Stimulated activated CD4-positive, alpha-beta T cell treated with anti-CD3 and anti-CD28 coated beads, TNF-alpha, amount 100 ng/mL, for 48 hours (primary cell): ENCODE results near the gene MAN2A2.
"Not testable (repeated sequence)": the region's sequence is repeated elsewhere in the genome, so short reads cannot be mapped to it uniquely, and the experiment has no call there.

Experiments used
- DNase-seq, 3 donors: peaks; one replicate each; pipeline ENCODE4 v3.0.0-alpha.2; 2020; ENCODE audit warnings: low read depth in 3 of 3

MAN2A2 gene

DNA sequence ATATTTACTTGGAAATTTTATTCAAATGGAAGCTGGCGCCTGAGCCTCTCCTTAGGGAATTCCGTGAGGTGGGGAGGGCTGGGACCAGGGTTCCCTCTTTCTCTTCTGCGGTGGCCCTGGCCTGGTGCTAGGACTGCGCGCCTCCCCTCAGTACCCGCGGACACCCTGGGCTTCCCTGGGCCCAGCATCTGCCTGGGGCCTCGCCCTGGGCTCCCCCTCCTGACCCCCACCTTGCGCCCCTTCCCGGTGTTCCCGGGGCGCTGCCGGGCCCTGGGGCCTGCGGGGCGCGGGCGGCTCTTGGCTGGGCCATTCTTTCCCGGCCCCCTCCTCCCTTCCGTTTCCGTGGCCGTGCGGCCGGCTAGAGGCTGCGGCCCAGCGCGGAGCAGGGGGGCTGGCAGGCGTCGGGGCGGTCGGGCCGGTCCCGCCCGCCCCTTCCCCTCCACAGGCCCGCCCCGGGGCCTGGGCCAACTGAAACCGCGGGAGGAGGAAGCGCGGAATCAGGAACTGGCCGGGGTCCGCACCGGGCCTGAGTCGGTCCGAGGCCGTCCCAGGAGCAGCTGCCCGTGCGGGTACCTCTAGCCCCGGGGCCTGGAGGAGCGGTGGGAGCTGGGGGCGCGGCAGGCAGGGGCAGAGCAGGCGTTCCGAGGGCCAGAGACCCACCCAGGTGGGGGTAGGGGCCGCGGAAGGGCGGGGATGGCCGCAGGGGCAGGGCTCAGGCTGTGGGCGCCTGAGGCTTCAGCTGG, 19.0 kb upstream of the MAN2A2 start, which contains the start of gene FES:
FES (plus strand) TSS at position 529 of the 743 bp plus-strand sequence. CDS start 542 bp downstream, outside the sequence.
- DNase-seq = no peak

DNA sequence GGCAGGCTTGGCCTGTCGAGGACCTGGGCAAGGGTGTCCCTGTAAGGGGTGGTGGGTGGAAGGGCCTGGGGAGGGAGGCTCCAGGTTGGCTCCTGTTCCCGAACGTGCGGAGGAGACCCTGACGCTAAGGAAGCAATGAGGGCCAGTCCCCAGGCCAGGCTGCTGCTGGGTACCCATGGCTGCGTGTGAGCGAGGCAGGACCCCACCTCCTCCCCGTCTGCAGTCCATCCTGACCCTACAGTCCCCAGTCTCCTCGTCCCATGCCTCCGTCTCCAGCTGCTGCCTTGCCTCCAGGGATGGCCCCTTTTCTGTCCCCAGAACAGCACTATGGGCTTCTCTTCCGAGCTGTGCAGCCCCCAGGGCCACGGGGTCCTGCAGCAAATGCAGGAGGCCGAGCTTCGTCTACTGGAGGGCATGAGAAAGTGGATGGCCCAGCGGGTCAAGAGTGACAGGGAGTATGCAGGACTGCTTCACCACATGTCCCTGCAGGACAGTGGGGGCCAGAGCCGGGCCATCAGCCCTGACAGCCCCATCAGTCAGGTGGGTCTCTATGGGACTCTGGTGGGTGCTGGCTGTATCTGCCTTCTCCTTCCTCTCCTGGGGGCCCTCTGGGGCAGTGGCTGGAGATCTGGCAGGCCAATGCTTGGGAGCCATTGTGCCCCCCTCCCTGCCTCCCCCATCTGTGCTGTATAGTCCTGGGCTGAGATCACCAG, 18.2 kb upstream of the MAN2A2 start:
- DNase-seq = no peak

DNA sequence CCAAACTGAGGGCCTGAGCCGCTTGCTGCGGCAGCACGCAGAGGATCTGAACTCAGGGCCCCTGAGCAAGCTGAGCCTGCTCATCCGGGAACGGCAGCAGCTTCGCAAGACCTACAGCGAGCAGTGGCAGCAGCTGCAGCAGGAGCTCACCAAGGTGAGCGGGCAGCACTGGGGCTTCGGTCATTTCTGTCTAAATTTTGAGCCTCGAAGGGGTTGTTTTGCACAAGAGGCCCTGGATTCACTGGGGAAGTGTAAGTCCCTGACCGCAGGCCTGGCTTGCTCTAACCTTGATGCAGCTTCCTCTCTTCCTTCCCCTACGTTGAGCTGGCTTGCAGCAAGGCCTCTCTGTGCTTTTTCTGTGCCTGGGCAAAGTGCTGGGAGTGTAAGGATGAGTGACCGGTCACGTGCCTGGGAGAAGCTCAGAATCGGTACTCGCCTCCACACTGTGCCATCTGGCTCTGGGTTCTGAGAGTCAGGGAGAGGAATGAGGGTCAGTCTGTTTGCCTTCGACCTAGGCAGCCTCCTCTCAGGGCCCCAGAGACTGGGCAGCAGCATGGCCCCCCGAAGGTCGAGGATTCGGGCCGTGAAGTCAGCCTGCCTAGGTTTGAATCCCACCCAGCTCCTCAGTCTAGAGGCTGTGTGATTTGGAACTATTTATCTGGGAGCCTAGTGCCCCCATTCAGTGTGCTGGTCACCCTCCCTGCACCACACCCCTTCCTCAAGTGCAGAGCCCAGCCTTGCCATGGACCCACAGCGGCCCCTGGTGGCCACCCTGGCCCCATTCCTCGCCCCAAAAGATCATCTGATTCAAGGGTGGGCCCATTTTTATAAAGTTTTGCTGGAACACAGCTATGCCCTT, 17.4 kb upstream of the MAN2A2 start:
- DNase-seq = peak; percentile 56 to 79 (median 68)

DNA sequence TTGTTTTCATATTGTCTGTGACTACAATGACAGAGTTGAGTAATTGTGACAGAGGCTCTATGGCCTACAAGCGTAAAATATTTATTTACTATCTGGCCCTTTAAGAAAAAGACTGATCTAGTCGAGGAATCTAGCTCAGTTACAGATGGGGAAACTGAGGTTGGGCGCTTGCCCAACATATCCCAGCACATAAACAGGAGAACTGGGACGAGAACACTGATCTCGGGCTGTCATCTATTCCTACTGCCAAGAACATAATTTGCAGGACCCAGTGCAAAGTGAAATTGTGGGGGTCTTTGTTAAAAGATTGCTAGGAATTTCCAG, 16.8 kb upstream of the MAN2A2 start:
- DNase-seq = no peak

DNA sequence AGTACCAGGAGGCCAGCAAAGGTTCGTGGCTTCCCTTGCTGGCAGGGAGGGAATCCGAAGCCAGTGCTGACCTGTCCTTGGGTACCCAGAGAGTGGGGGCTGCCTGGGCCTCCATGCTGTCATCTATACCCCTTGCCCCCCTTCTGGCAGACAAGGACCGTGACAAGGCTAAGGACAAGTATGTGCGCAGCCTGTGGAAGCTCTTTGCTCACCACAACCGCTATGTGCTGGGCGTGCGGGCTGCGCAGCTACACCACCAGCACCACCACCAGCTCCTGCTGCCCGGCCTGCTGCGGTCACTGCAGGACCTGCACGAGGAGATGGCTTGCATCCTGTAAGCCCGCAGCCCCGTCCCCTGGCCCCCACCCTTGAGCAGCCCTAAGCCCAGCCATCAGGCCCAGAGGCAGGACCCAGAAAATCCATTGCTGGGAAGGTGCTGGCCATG, 16.0 kb upstream of the MAN2A2 start:
- DNase-seq = no peak

DNA sequence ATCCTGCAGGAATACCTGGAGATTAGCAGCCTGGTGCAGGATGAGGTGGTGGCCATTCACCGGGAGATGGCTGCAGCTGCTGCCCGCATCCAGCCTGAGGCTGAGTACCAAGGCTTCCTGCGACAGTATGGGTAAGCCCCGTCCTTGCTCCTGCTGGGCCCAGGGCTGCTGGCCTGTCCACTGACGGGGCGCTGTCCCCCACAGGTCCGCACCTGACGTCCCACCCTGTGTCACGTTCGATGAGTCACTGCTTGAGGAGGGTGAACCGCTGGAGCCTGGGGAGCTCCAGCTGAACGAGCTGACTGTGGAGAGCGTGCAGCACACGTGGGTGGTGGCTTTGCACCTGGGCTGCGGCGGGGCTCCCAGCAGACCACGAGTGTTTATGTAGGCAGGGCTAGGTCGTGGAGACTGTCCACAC, 13.8 kb upstream of the MAN2A2 start:
- no peak for DNase-seq

DNA sequence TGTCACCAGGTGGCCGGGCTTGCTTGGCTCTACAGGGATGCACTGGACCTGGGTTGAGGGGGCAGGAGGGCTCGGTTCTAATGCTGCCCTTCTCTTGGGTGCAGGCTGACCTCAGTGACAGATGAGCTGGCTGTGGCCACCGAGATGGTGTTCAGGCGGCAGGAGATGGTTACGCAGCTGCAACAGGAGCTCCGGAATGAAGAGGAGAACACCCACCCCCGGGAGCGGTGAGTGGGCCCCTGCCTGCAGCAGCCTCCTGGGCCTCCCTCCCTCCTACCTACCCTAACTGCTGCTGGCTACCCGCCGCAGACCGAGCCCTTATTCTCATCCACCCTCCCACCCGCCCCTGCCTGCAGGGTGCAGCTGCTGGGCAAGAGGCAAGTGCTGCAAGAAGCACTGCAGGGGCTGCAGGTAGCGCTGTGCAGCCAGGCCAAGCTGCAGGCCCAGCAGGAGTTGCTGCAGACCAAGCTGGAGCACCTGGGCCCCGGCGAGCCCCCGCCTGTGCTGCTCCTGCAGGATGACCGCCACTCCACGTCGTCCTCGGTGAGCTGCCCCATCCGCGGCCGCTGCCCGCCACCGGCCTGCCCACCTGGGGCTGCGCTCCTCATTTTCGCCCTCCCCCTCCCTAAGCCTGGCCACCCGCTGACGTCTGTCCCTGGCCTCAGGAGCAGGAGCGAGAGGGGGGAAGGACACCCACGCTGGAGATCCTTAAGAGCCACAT, 13.2 kb upstream of the MAN2A2 start:
- no peak for DNase-seq

DNA sequence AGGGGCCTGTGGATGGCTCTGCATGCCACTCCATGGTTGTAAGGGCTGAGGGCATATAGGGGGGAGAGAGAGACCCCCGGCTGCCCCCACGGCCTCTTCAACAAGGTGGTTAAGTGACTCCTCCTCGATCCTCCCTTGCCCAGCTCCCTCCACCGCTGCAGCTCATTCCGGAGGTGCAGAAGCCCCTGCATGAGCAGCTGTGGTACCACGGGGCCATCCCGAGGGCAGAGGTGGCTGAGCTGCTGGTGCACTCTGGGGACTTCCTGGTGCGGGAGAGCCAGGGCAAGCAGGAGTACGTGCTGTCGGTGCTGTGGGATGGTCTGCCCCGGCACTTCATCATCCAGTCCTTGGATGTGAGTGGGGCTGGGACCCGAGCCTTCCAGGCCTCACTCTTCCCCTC, 12.3 kb upstream of the MAN2A2 start:
- DNase-seq = no peak

DNA sequence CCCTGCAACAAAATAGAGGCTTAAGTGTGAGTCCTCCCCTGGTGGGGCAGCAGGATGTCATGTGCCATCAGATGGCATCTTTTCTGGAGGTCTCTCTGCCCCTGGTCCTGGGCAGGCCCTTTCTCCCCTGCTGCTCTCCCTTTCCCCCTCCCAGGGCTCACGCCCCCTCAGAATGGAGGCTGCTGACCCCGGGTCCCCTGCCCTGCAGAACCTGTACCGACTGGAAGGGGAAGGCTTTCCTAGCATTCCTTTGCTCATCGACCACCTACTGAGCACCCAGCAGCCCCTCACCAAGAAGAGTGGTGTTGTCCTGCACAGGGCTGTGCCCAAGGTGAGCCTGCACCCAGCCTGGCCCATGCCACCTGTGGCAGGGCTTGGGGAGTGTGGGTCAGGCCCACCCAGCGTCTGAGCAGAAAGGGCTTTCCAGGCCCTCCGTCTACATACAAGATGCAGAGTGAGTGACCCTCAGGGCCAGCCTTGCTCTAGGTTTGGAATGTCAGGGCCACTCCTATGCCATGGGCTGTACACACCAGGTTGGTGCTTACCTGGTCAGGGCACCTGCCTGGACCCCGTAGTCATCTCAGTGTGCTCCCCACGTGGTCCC, 11.7 kb upstream of the MAN2A2 start:
- DNase-seq = no peak

DNA sequence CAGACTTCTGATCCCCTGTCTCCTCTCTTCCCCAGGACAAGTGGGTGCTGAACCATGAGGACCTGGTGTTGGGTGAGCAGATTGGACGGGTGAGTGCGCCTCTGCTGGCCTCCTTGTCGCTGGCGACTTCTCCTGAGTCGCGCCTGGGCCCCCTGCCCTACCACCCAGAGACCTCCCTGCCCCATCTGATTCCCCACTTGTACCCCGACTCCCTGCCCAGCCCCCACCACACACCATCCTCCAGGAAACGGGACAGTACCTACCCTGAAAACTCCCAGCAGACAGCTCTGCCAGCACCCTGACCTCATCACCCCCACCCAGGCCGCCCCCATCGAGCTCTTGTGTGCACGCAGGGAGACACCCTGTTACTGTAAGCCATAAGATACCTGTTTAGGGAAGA, 11.1 kb upstream of the MAN2A2 start:
- no peak for DNase-seq

DNA sequence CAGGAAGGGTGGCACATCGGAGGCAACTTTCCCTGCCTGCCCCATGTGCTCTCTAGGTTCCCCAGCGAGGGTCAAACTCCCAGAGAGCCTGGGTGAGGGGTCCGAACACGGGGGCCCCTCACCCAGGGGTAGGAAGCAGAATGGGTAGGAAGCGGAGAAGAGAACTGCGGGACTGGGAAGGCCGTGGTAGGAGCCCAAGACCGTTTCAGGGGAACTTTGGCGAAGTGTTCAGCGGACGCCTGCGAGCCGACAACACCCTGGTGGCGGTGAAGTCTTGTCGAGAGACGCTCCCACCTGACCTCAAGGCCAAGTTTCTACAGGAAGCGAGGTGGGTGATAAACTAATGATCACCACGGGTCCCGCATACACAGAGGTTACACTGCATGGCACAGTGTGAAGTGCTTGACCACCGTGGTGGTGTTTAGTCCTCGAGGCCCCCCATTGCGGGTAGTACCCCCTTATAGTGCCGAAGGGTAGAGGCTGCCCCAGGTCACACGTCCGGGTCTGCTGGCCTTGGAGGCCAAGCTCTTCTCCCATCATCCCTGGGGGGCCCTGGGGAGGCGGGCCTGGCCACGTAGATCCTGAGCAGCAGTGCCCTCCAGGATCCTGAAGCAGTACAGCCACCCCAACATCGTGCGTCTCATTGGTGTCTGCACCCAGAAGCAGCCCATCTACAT, 10.5 kb upstream of the MAN2A2 start:
- DNase-seq = no peak

DNA sequence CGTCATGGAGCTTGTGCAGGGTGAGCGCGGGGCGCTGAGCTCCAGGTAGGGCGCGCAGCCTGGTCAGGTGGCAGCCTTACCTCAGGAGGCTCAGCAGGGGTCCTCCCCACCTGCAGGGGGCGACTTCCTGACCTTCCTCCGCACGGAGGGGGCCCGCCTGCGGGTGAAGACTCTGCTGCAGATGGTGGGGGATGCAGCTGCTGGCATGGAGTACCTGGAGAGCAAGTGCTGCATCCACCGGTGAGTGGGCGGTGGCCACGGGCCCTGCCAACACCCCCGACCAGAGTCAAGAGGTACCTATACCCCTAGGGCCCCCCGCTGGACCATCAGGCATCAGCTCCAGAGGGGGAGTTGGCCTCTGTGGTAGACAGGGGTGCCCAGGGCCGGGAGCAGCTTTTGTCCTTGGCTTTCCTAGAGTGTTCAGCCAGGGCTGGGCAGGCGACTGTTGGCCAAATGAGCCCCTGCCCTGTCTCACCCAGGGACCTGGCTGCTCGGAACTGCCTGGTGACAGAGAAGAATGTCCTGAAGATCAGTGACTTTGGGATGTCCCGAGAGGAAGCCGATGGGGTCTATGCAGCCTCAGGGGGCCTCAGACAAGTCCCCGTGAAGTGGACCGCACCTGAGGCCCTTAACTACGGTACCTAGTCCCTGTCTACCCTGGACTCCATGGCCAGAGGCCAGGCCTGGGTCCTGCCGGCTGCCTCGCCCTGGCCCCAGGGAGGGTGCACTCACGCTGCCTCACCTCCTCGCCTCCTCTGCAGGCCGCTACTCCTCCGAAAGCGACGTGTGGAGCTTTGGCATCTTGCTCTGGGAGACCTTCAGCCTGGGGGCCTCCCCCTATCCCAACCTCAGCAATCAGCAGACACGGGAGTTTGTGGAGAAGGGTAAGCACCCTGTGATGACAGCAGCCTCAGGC, 9.7 kb upstream of the MAN2A2 start:
- no peak for DNase-seq

DNA sequence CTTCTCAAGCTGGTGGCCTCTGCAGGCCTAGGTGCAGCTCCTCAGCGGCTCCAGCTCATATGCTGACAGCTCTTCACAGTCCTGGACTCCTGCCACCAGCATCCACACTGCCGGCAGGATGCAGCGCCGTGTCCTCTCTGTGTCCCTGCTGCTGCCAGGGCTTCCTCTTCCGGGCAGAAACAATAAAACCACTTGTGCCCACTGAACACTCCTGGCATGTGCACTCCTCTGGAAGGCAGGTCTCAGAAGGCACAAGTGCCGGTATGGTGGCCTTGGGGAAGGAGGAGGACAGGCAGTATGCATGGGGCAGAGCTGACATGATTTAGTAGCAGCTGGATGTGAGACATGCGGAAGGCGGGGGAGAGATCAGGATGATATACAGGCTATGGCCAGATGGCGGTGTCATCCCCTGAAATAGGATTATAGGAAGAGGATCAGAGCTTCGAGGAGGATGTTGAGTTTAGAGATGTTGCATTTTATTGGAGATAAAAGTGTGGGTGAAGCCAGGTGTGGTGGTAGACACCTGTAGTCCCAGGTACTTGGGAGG, 7.5 kb upstream of the MAN2A2 start:
- no peak for DNase-seq

DNA sequence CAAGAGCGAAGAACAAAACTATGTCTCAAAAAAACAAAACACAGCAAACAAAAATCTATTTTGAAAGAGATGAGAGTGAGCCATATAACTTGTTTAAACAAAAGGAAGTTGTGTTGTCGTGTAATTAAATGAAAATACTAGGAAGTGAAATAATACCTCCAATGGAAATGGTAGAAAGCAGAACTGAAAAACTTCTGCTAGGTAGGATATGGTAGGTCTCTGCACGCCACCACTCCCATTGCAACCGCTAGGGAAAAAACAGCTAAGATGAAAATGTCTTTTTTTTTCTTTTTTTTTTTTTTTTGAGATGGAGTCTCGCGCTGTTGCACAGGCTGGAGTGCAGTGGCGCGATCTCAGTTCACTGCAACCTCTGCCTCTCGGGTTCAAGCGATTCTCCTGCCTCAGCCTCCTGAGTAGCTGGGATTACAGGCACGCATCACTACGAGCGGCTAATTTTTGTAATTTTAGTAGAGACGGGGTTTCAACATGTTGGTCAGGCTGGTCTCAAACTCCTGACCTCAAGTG, 5.9 kb upstream of the MAN2A2 start:
- DNase-seq = not testable (repeated sequence)

DNA sequence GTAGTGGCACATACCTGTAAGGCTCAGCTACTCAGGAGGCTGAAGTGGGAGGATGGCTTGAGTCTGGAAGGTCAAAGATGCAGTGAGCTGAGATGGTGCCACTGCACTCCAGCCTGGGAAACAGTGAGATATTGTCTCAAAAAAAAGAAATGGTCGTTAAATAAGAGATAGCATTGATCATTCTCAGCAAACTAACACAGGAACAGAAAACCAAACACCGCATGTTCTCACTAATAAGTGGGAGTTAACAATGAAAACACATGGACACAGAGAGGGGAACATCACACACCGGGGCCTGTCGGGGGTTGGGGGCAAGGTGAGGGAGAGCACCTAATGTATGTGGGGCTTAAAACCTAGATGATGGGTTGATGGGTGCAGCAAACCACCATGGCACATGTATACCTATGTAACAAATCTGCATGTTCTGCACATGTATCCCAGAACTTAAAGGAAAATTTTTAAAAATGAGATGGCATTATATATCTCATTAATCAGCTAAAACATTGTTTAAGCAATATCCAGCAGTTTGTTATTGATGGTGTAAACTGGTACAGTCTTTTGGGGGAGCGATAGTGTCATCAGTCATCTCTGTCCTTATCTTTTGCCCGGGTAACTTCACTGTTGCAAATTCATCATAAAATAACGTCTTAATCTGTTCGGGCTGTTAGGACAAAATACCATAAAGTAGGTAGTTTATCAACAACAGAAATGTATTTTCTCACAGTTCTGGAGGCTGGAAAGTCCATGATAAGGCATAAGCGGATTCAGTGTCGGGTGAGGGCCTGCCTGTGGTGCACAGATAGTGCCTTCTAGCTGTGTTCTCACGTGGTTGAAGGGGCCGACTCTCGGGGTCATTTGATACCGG, 1.7 kb upstream of the MAN2A2 start:
- no peak for DNase-seq

DNA sequence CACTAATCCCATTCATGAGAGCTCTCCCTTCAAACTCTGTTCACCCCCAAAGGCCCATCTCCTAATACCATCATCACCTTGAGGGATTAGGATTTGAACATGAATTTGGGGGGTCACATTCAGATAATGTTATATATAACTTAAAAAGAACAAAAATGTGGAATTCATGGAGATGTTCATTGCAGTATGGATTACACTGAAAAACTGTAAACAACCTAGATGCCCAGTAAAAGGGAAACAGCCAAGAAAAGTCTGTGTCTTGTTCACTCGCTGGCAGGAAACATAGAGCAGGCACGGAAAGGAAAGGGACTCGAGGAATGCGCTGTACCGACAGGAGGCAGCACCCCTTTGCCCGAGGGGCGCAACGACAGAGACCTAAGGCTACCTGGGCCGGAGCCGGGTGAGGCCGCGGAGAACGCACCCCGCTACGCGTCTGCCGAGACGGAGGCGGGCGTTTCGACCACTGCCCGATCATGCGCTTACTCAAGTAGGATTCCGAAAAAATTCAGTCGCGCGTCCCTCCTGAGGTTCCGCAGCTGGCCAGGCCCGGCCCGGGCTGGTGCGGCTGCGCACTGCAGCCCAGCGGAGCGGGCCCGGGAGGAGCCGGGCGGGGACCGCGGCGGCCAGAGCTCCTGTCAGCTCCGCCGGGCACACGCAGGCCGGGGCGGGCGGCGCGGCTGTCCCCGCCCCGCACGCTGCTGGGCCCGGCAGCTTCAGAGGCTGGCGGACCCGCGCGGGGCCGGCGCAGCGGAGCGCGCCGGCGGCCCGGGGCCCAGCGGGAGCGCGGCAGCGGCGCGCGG, 862 bp upstream of the MAN2A2 start:
- peak; percentile 45 to 59 (median 47) for DNase-seq
